Prostate gland (tissue), 2 donors: ENCODE results near the gene GADL1.

ENCODE experiments used
- CTCF ChIP-seq, 4 experiments: fragments of 200-600 bp in 2 of 4; fragments of 450-650 bp in 2 of 4; sonication (generic) in 2 of 4; IDR thresholded peaks; 1 replicate in 3 of 4; 2 replicates in 1 of 4; pipeline ENCODE4 v1.5.1; 2016 to 2019; ENCODE audit warnings: antibody characterized with exemption in 4 of 4, mild to moderate bottlenecking in 2 of 4, moderate library complexity in 2 of 4
- POLR2A ChIP-seq: fragments of 450-650 bp; IDR thresholded peaks from one replicate; pipeline ENCODE4 v1.6.1; 2016; ENCODE audit warnings: antibody characterized with exemption, mild to moderate bottlenecking
- POLR2AphosphoS5 ChIP-seq: sonication (generic); formaldehyde crosslinking; IDR thresholded peaks from one replicate; pipeline ENCODE4 v1.6.1; 2017; ENCODE audit warnings: antibody characterized with exemption

GRCh38 chr3:30862004-30862403 is 32.5 kb downstream of the GADL1 start:
- TF ChIP-seq POLR2A (no peak), CTCF (IDR thresholded peaks at IDR 0.05) (no peak), POLR2AphosphoS5 (no peak)
